ENCODE data around the gene NFATC1.

NFATC1 gene

GRCh38 chr18:79420033-79420745 is 24.5 kb downstream of the NFATC1 start:
- DNase-seq (ENCODE audit: insufficient read length, low spot score) (no peak), FAIRE-seq (no peak)

DNA sequence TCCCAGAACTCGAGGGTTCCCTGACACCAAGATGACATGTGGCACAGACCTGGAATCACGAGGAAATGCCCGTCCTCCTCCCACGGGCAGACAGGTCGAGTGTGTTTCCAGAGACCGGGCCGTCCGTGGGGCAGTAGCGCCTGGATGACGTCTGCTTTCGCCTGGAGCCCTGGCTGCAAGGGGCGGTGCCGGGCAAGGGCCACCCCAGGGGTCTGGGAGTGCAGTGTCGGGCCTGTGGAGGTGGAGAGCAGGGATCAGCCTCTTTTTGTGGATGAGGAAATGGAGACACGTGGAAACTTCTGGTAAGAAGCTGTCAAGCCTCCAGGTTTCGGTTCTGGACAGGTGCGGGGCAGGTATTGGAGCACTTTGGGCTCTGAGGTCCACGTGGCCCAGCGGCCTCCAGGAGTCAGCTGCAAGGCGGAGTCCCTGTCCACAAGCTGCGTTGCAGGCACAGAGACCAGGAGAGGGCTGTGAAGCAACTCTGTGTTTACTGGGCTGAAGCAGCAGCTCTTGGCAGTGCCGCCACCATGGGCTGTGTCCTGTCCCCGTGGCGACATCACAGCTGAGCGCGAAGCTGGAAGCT is 25.6 kb downstream of the NFATC1 start:
- FAIRE-seq (no peak), DNase-seq (ENCODE audit: insufficient read length, low spot score) (no peak)

DNA sequence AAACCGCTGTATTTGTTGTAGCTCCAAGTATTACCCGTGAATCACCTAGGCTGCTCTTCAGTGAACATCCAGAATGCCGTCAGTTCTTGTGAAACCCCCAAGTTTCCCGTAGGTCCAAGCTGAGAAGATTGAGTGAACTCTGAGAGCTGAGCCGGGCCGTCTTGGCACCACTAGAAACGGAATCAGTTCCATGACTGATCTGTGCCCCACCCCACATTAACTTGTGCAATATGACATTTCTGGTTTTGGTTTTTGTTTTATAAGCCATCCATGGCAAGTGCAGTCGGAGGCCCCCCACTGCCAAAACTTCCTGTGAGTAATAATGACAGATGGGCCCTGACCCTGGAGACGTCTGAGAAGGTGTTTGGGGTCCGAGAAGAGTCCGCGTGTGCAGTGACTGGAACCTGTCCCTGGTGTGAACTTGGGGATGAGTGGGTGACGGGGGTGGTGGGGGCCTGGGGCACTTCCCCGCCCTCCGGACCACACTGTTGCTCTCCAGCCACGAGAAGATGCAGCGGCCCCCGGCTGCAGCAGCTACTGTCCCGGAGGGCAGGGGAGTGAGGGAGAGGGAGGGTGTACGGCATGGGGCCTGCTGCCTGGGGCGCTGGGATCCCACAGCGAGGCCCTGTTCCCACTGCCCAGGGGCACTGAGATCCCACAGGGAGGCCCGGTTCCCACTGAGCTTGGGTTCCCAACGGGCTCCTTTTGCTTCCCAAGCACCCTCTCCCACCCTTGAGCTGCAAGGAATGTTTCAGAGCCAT is 26.5 kb downstream of the NFATC1 start:
- no peak for FAIRE-seq
- DNase-seq (ENCODE audit: insufficient read length, low spot score), result no peak

- no peak for FAIRE-seq
- DNase-seq (ENCODE audit: insufficient read length, low spot score), result no peak
Observed at GRCh38 chr18:79422783-79423165, 27.0 kb downstream of the NFATC1 start.

DNA sequence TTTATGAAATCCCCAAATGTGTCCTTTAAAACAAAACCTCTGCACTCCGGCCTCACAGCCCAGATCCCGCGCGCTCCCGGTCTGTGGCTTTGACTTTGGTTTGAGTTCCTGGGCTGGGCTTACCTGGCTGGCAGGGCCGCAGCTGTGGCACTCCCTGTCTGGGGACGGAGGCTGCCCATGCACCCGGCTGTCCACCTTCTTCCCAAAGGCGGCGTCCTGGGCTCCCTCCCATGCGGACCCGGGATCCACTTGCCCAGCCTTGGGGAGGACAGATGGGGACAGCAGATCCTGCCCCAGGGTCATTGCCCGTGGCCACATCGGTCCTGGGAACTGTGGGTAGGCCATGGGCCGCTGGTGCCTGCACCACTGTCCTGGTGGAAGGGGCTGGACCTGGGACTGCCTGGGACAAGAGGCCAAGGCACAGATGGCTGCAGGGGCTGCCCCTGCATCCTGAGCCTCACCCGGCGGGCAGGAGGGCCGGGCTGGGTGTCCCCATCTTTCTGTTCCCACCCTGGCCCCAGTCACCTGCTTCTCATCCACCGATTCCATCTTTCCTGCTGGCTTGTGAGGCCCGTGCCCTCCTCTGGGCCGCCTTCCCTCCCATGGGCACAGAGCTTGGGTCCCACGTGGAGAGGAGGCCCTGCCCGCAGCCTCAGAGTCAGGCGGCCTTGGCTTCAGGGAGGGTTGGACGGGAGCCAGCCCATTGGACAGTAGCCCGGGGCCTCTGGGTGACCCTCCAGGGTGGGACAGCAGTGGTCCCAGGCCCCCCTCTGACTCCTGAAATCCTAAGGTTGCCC is 27.7 kb downstream of the NFATC1 start:
- DNase-seq (ENCODE audit: insufficient read length, low spot score), result no peak
- no peak for FAIRE-seq

DNA sequence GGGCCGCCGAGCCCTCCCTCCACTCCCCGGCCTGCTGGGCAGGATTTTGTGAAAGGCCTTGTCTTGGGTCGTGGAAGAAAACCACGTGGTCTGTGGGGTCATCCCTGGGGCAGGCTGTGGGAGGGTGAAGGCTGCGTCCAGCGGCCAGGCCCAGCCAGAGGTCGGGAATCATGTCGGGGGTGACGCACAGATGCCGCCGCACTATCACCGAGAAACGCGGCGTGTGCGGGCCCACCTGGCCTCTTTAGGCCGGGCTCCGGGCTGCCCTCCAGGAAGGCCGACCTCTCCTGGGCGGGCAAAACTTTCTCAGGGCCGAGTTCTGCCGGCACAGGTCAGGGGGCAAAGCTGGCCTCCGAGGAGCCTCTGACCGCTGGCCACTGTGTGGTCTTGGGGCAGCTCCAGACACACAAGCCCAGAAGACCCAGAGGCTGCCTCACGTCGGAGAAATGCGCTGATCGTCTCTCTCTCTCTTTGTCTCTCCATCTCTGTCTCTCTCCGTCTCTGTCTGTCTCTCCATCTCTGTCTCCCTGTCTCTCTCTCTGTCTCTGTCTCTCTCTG is 28.4 kb downstream of the NFATC1 start:
- DNase-seq (ENCODE audit: insufficient read length, low spot score), result no peak
- no peak for FAIRE-seq

DNA sequence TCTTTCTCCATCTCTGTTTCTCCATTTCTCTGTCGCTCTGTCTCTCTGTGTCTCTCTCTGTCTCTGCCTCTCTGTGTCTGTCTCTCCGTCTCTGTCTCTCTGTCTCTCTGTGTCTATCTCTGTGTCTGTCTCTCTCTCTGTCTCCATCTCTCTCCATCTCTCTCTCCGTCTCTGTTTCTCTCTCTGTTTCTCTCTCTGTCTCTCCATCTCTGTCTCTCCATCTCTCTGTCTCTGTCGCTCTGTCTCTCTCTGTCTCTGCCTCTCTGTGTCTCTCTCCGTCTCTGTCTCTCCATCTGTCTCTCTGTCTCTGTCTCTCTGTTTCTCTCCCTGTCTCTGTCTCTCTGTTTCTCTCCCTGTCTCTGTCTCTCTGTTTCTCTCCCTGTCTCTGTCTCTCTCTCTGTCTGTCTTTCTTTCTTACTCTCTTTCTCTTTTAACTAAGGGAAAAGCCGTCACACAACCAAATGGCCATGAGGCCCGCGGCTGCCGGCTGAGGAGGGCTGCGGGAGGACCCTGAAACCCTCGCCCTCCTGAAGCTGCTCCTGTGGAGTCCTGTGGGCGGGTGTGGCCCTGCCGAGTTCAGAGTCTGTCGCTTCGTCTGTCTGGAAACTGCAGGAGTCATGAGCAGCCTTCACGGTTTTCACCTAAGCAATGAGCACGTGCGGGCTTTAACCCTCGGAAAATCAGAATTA is 29.3 kb downstream of the NFATC1 start:
- no peak for DNase-seq (ENCODE audit: insufficient read length, low spot score)
- FAIRE-seq, result no peak

DNA sequence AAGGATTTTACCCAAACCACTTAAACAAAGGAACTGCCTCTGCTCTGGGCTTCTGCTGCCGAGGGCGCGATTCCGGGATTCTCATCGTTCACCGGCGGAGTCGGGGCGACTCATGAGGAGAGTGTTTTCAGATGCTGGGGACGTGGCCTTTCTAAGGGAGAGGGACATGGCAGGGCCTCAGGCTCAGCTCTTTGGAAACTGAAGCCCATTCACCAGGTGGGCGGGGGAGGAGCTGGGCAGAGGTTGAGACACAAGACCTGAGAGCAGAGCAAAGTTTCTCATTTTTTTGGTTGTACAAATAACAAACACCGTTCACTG is 29.8 kb downstream of the NFATC1 start:
- FAIRE-seq (no peak), DNase-seq (ENCODE audit: insufficient read length, low spot score) (no peak)

GRCh38 chr18:79426376-79427300 is 30.9 kb downstream of the NFATC1 start:
- DNase-seq (ENCODE audit: insufficient read length, low spot score), result no peak
- no peak for FAIRE-seq

DNA sequence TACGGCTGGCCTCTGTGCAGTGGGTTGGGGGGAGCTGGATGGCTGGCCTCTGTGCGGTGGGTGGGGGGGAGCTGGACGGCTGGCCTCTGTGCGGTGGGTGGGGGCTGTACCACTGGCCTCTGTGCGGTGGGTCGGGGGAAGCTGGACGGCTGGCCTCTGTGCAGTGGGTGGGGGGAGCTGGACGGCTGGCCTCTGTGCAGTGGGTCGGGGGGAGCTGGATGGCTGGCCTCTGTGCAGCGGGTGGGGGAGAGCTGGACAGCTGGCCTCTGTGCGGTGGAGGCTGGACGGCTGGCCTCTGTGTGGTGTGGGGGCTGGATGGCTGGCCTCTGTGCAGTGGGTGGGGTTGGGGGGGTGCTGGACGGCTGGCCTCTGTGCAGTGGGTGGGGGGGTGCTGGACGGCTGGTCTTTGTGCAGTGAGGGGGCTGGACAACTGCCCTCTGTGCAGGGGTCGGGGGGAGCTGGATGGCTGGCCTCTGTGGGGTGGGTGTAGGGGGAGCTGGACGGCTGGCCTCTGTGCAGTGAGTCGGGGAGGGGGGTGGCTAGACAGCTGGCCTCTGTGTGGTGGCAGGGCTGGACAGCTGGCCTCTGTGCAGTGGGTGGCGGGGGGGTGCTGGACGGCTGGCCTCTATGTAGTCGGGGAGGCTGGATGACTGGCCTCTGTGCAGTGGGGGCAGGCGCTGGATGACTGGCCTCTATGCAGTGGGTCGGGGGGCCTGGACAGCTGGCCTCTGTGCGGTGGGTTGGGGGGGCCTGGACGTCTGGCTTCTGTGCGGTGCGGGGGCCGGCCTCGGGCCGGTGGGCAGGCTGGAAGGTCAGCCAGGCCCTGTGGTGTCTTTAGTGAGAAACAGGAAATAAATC is 31.9 kb downstream of the NFATC1 start:
- no peak for DNase-seq (ENCODE audit: insufficient read length, low spot score)
- FAIRE-seq, result no peak

DNA sequence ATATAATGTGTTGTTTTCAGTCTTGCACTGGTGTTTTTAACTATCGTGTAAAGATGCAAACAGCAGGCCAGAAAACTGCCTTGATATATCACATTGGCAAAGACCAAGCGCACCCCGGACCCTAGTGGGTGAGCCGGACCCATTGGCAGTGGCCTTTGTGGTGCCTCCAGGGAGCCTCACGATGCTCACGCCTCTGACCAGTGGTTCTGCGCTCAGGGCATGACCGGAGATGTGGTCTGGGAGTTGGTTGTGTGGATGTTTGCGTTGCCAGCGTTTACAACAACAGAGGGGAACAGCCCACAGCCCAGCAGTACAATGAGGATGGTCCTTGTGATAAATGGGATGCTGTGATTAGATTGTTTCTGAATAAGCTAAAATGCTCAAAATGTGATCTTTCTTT is 32.6 kb downstream of the NFATC1 start:
- DNase-seq (ENCODE audit: insufficient read length, low spot score) (no peak), FAIRE-seq (no peak)

DNA sequence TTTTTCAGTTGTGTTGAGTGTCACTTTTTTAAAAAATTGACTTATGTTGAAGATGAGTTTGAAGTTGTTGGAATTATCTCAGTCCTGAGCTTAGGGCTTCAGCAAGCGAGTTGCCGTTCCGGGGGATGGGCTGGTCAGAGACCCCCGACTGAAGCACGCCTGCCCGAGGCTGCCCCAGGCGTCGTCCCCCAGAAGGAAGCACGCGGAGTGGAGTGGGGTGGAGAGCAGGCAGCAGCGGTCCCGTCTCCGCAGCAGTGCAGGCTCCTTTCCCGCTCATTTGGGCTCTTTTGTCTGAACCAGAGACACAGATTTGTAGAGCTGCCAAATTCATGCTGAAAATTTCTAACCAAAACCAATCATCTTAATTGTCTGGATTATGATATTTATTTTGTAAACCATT is 33.7 kb downstream of the NFATC1 start:
- FAIRE-seq, result no peak
- DNase-seq (ENCODE audit: insufficient read length, low spot score), result no peak

GRCh38 chr18:79429785-79430281 is 34.1 kb downstream of the NFATC1 start:
- DNase-seq (ENCODE audit: insufficient read length, low spot score), result no peak
- FAIRE-seq, result no peak

- DNase-seq (ENCODE audit: insufficient read length, low spot score) (no peak), FAIRE-seq (no peak)
Observed at GRCh38 chr18:79432376-79433120, 36.8 kb downstream of the NFATC1 start.

DNA sequence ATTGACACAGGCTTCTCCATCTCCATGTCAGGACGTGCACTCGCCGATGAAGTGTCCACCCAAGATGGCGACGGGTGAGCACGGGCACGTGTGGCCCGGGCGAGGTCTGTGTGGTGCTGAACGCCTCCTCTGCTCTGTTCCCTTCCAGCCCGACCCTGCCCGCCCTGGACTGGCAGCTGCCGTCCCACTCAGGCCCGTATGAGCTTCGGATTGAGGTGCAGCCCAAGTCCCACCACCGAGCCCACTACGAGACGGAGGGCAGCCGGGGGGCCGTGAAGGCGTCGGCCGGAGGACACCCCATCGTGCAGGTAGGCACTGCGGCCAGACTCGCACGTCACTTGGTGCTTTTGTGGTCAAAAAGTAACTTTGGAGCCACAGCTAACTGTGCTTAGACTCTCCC is 37.7 kb downstream of the NFATC1 start:
- FAIRE-seq, result no peak
- no peak for DNase-seq (ENCODE audit: insufficient read length, low spot score)

DNA sequence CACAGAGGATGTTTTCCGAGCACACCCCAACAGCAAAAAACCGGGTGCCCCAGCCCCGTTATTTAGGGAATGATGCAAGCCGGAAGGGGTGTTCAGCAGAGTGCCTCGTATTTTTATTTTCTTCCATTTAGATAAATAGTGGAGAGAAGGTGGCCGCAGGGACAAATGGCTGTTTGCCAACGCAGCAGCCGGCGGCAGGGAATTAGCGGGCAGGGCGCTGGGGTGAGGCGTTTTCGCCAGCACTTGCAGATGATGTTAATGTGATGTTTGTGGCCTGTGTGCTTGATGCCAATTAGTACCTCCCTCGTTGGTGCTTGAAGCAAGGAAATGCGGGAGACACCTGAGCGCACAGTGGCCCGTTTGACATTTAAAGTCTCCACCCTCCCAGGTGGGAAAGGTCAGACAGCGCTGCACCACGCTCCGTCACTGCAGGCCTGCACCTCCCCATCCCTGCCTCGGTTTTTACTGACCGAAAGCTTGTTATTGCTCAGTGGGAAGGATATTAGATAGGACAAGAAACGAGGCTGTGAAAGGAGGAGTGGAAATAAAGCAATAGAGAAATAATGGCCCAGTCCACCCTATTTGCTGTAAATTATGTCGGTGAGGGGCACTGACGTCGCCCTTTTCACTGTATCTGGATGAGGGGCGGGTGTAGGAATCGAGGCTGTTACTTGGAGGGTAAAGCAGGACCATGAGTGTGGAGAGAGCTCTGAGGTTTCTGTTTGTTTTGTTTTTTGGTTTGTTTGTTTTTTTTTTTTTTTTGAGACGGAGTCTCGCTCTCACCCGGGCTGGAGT is 39.1 kb downstream of the NFATC1 start:
- DNase-seq (ENCODE audit: insufficient read length, low spot score) (no peak), FAIRE-seq (no peak)
